ENCODE data around the gene UBE2H.
A peak's percentile ranks its signal among the peaks of the same experiment; 100 is the strongest.

Gene UBE2H

GRCh38 chr7:129855234-129855673 is 97.5 kb downstream of the UBE2H start:
- FAIRE-seq = no peak
- no peak for TF ChIP-seq CTCF (IDR thresholded peaks at IDR 0.05; ENCODE audit: insufficient read depth, missing control alignments)
- DNase-seq (ENCODE audit: insufficient read length, low spot score) = no peak

GRCh38 chr7:129854401-129854800 is 98.4 kb downstream of the UBE2H start:
- DNase-seq (ENCODE audit: insufficient read length, low spot score) = no peak
- FAIRE-seq = no peak

GRCh38 chr7:129853661-129854268 is 99.0 kb downstream of the UBE2H start:
- no peak for TF ChIP-seq CTCF (IDR thresholded peaks at IDR 0.05; ENCODE audit: insufficient read depth, missing control alignments)
- no peak for FAIRE-seq
- DNase-seq (ENCODE audit: insufficient read length, low spot score) = no peak

More at GRCh38 chr7:129854401-129854800, 98.4 kb downstream of the UBE2H start:
- no peak for TF ChIP-seq CTCF (IDR thresholded peaks at IDR 0.05; ENCODE audit: insufficient read depth, missing control alignments)

DNA sequence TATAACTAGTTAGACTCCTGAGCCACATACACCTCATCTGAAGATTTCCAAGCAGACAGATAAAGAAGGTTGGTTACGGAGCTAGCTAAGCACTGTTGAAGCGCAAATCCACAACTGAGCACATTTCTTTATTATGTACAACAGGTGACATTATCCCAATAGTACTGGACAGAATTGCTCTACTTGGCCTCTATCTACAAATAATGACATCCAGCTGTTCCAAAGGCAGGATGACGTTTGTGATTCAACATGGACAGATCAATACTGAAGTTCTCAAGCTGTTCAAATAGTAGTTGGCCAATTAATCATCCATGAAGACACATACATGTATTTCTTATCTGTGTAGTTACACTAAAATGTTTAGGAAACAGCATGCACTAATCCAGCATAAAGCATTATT is 101.0 kb downstream of the UBE2H start:
- no peak for DNase-seq (ENCODE audit: insufficient read length, low spot score)
- no peak for TF ChIP-seq CTCF (IDR thresholded peaks at IDR 0.05; ENCODE audit: insufficient read depth, missing control alignments)
- no peak for FAIRE-seq

- FAIRE-seq = peak; percentile 64
These were observed 101.6 kb downstream of the UBE2H start for GRCh38 chr7:129851174-129851573.

DNA sequence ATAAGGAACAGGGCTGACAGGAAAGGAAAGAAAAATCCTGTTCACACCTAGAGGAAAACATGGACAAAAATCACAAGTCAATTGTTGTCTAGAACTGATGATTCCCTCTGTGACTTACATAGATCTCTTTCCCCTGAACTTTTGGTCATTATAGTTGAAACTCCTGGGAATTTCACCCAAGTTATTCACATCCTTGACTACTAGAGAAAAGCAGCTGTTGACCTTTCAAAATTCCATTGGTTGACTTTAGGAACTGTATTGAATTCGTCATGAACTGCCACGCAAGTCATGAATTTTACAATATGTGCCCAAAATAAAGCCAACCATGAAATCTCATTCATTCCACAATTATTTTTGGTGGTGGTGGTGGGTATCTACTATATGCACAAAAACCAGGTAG is 104.3 kb downstream of the UBE2H start:
- FAIRE-seq = no peak
- TF ChIP-seq CTCF (IDR thresholded peaks at IDR 0.05; ENCODE audit: insufficient read depth, missing control alignments) = no peak
- no peak for DNase-seq (ENCODE audit: insufficient read length, low spot score)

More at GRCh38 chr7:129851174-129851573, 101.6 kb downstream of the UBE2H start:
- no peak for DNase-seq (ENCODE audit: insufficient read length, low spot score)
- no peak for TF ChIP-seq CTCF (IDR thresholded peaks at IDR 0.05; ENCODE audit: insufficient read depth, missing control alignments)

- TF ChIP-seq CTCF (IDR thresholded peaks at IDR 0.05; ENCODE audit: insufficient read depth, missing control alignments) = no peak
- DNase-seq (ENCODE audit: insufficient read length, low spot score) (no peak), FAIRE-seq (no peak)
These were observed 106.8 kb downstream of the UBE2H start for GRCh38 chr7:129845972-129846327.
